PC-3 (cell line): Measurements from ENCODE around the gene ALDH3A2. TPM values are rescaled to one million over a fixed set of nuclear protein-coding genes. Genes with fewer than 3 reads are reported as not detected.

Source experiments
- ATAC-seq: fragments of 200-7000 bp; cut with Tn5 transposase; 2 replicates; pipeline ENCODE4 v1.9.1; 2020; ENCODE audit warnings: mild to moderate bottlenecking, moderate library complexity
- BruUV-seq: library from RNA; stranded (reverse); fragments of 400-500 nt; replicated peaks from 2 replicates; lab custom pipeline; 2021; lab: Mats Ljungman, UMichigan
- CTCF ChIA-PET: fragments of 300-600 bp; sonication (Branson Sonifier 250); formaldehyde crosslinking; loops from one replicate; lab custom pipeline; 2022; ENCODE audit warnings: antibody characterized with exemption; lab: Charles Lee
- POLR2A ChIA-PET: fragments of 300-600 bp; sonication (Branson Sonifier 250); formaldehyde crosslinking; loops from one replicate; lab custom pipeline; 2022; ENCODE audit warnings: antibody characterized with exemption; ENCODE audit not compliant: unreplicated experiment; lab: Charles Lee
- DNase-seq: peaks from one replicate; pipeline ENCODE4 v3.0.0-alpha.2; 2015
- H2AFZ ChIP-seq: fragments of 300-600 bp; sonication (generic); 2 replicates; pipeline ENCODE4 v1.6.0; 2016; ENCODE audit warnings: antibody characterized with exemption, low read length
- H3F3A ChIP-seq: fragments of 300-600 bp; sonication (generic); one replicate; pipeline ENCODE4 v1.6.0; 2017; ENCODE audit warnings: antibody characterized with exemption, low read length, control low read depth, mild to moderate bottlenecking; ENCODE audit not compliant: unreplicated experiment
- H3K27ac ChIP-seq: fragments of 300-600 bp; sonication (generic); 2 replicates; pipeline ENCODE4 v1.5.1; 2016; ENCODE audit warnings: mild to moderate bottlenecking, low read length
- H3K27me3 ChIP-seq: fragments of 300-600 bp; sonication (generic); 2 replicates; pipeline ENCODE4 v1.6.1; 2016; ENCODE audit warnings: low read length, mixed read lengths
- H3K36me3 ChIP-seq: fragments of 300-600 bp; sonication (generic); 2 replicates; pipeline ENCODE4 v1.6.1; 2016; ENCODE audit warnings: low read depth, mixed run types, low read length, mixed read lengths
- H3K4me1 ChIP-seq: fragments of 300-600 bp; sonication (generic); 2 replicates; pipeline ENCODE4 v1.5.1; 2016; ENCODE audit warnings: low read length; ENCODE audit not compliant: insufficient read depth
- H3K4me2 ChIP-seq: fragments of 300-600 bp; sonication (generic); 2 replicates; pipeline ENCODE4 v1.6.0; 2016; ENCODE audit warnings: low read length
- H3K4me3 ChIP-seq: fragments of 300-600 bp; sonication (generic); 2 replicates; pipeline ENCODE4 v1.5.1; 2016; ENCODE audit warnings: mild to moderate bottlenecking, low read length, mixed read lengths
- H3K79me2 ChIP-seq: fragments of 300-600 bp; sonication (generic); 2 replicates; pipeline ENCODE4 v1.6.1; 2017; ENCODE audit warnings: low read length, mixed read lengths
- H3K9ac ChIP-seq: fragments of 300-600 bp; sonication (generic); 2 replicates; pipeline ENCODE4 v1.6.0; 2016; ENCODE audit warnings: mild to moderate bottlenecking, low read length
- H3K9me2 ChIP-seq: fragments of 300-600 bp; sonication (generic); replicated peaks from 2 replicates; pipeline ENCODE4 v1.6.1; 2016; ENCODE audit warnings: mixed run types, low read length, mixed read lengths
- H3K9me3 ChIP-seq: fragments of 300-600 bp; sonication (generic); 2 replicates; pipeline ENCODE4 v1.6.1; 2016; ENCODE audit warnings: low read length, mixed read lengths
- H4K20me1 ChIP-seq: fragments of 300-600 bp; sonication (generic); 2 replicates; pipeline ENCODE4 v1.6.1; 2016; ENCODE audit warnings: low read length, mixed read lengths
- CTCF ChIP-seq: fragments of 300-600 bp; sonication (generic); conservative IDR thresholded peaks from 2 replicates; pipeline ENCODE4 v1.5.1; 2017; ENCODE audit warnings: antibody characterized with exemption, low read depth, mild to moderate bottlenecking, low read length
- EZH2 ChIP-seq: fragments of 300-600 bp; sonication (generic); IDR thresholded peaks from one replicate; pipeline ENCODE4 v1.6.1; 2017; ENCODE audit warnings: antibody characterized with exemption, mild to moderate bottlenecking, low read length; ENCODE audit not compliant: unreplicated experiment
- EZH2phosphoT487 ChIP-seq: fragments of 300-600 bp; sonication (generic); IDR thresholded peaks from 2 replicates; pipeline ENCODE4 v1.6.1; 2018; ENCODE audit warnings: mild to moderate bottlenecking, antibody characterized with exemption, low read length, borderline replicate concordance
- intact Hi-C: fragments of 100-400 bp; cut with micrococcal nuclease; formaldehyde crosslinking; loops from 2 replicates; pipeline ENCODE4 v1.9.0; 2023
- total RNA-seq: library from RNA; depleted of rRNA; stranded (reverse); fragments of >200 nt; gene quantifications from 2 replicates; pipeline ENCODE4 v1.2.3, GENCODE V29; 2014

ALDH3A2 gene
- total RNA-seq, 1 experiment from 2014 or later: 125 TPM

- POLR2A ChIA-PET: no interaction called here
- Histone ChIP-seq H3K27ac (peak overlapping the region; percentile 12), H3K9me2 (no peaks in the 10 kb centered on the region), H3K9ac (no peak overlapping the region), H3K79me2 (peaks cover 8% of the 10 kb centered on the region), H3K4me1 (peaks cover 72% of the 10 kb centered on the region), H3K9me3 (no peaks in the 10 kb centered on the region), H3F3A (peaks cover 12% of the 10 kb centered on the region), H3K4me3 (0 out of 2 replicates have a peak overlapping the region, but pooled peaks have one; percentile 0), H3K27me3 (no peaks in the 10 kb centered on the region), H4K20me1 (no peaks in the 10 kb centered on the region), H2AFZ (no peak overlapping the region), H3K36me3 (no peaks in the 10 kb centered on the region), H3K4me2 (peak overlapping the region; percentile 34)
- intact Hi-C loops: loop anchor here (5.0 kb wide), 1 partner anchor 123 kb away; no protein-coding TSS in a partner anchor
- DNase-seq: peak; percentile 48
- no TSS peak for BruUV-seq
- ATAC-seq: no peak
- CTCF ChIA-PET: no interaction called here
- TF ChIP-seq EZH2 (no peak), CTCF (no peak), EZH2phosphoT487 (no peak)
Observed at GRCh38 chr17:19644493-19645210, 3.9 kb upstream of the ALDH3A2 start.

DNA sequence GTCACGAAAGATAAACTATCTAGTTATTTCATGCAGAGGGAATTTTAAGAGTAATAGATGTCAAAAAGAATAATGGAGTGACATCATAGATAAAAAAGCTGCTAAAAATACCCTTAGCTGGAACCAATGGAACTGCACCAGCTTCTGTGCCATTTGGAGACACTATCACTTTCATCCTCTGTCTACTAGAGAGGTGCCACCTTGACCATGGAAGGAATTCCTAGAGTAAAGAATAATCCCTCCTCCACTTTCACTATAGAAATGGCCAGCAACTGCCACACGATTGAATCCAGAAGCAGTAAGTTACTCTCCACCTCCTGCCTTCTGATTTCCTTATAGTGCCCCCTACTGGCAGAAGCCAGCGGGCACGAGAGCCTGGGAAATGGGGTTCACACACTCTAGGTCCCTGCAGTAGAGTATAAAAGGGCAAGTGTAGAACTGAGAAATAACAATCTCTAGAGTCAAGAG is 2.8 kb upstream of the ALDH3A2 start:
- Histone ChIP-seq H3K4me2 (no peak overlapping the region), H4K20me1 (no peaks in the 10 kb centered on the region), H3K9ac (no peak overlapping the region)

More for the DNA sequence above, 2.8 kb upstream of the ALDH3A2 start:
- intact Hi-C loops: loop anchor here (5.0 kb wide), 1 partner anchor 122 kb away; no protein-coding TSS in a partner anchor
- DNase-seq (peak; percentile 53), ATAC-seq (no peak)
- no peak overlapping the region for H2AFZ ChIP-seq
- H3K27me3 ChIP-seq: no peaks in the 10 kb centered on the region
- ChIA-PET CTCF (no interaction called here), POLR2A (interaction anchor here (1.0 kb wide), 1 partner anchor 80 kb away, joined by 5 read pairs; no protein-coding TSS in a partner anchor)
- H3K79me2 ChIP-seq: peaks cover 19% of the 10 kb centered on the region
- peaks cover 72% of the 10 kb centered on the region for H3K4me1 ChIP-seq
- H3K4me3 ChIP-seq: no peak overlapping the region
- H3K27ac ChIP-seq: no peak overlapping the region
- no TSS peak for BruUV-seq
- no peaks in the 10 kb centered on the region for H3K9me3 ChIP-seq
- TF ChIP-seq EZH2 (no peak), CTCF (peak; percentile 82)
- H3K36me3 ChIP-seq: no peaks in the 10 kb centered on the region
- no peaks in the 10 kb centered on the region for H3K9me2 ChIP-seq
- peaks cover 11% of the 10 kb centered on the region for H3F3A ChIP-seq
